ENCODE results near the gene GYG2. TPM values are rescaled to one million over a fixed set of nuclear protein-coding genes. Genes with fewer than 3 reads are reported as not detected.
"Not testable (repeated sequence)": the region's sequence is repeated elsewhere in the genome, so short reads cannot be mapped to it uniquely, and the experiment has no call there.

The GYG2 gene
- total RNA-seq, 1 donor from 2014 or later, result 0.26 TPM

DNA sequence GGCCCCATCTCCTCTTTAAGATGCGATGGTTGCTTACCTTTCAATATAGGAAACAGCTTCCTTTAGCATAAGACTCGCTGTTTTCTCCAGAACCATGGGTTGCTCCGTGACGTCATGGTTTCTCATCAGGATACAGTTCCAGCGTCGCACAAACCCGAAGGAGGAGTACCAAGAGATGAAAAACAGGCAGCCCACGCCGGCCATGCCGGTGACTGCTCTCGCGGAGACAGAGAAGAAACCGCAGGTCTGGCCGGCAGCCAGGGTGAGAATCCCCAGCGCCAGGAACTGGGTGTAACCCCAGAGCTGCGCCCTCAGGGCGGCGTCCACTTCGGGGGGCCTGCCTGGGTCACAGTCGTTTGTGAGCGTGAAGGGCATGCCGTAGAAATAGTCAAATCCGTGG lies 89.0 kb downstream of the GYG2 start:
- Histone ChIP-seq H3K4me3 (ENCODE audit: low read depth, low read length) (no peak overlapping the region), H3K36me3 (ENCODE audit: control insufficient read depth, insufficient read depth, low read length) (no peaks in the 10 kb centered on the region), H3K27me3 (ENCODE audit: control insufficient read depth, insufficient read depth, low read length) (no peaks in the 10 kb centered on the region)
- FAIRE-seq, result no peak
- TF ChIP-seq CTCF (IDR thresholded peaks at IDR 0.05; ENCODE audit: insufficient read depth, low read length, severe bottlenecking), result no peak
- DNase-seq (ENCODE audit: low read depth), result no peak

DNA sequence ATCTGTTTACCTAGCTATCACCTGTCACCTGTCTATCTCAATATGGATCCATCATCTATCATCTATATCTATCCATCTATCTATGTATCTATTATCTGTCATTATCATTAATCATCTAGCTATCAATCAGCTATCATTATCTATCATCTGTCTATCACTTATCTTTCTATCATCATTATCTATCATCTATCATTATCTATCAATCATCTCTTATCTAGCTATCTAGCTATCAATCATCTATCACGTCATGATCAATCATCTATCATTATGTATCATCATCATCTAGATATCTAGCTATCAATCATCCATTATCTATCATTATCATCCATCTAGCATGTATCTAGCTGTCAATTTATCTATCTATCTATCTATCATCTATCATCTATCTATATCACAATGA lies 92.5 kb downstream of the GYG2 start:
- Histone ChIP-seq H3K36me3 (ENCODE audit: control insufficient read depth, insufficient read depth, low read length) (no peaks in the 10 kb centered on the region), H3K27me3 (ENCODE audit: control insufficient read depth, insufficient read depth, low read length) (no peaks in the 10 kb centered on the region), H3K4me3 (ENCODE audit: low read depth, low read length) (no peak overlapping the region)
- FAIRE-seq (no peak), DNase-seq (ENCODE audit: low read depth) (no peak)
- TF ChIP-seq CTCF (IDR thresholded peaks at IDR 0.05; ENCODE audit: insufficient read depth, low read length, severe bottlenecking), result no peak

- H3K4me3 ChIP-seq (ENCODE audit: low read depth, low read length), result no peak overlapping the region
- DNase-seq (ENCODE audit: low read depth) (no peak), FAIRE-seq (no peak)
- no peak for TF ChIP-seq CTCF (IDR thresholded peaks at IDR 0.05; ENCODE audit: insufficient read depth, low read length, severe bottlenecking)
- H3K27me3 ChIP-seq (ENCODE audit: control insufficient read depth, insufficient read depth, low read length), result no peaks in the 10 kb centered on the region
- H3K36me3 ChIP-seq (ENCODE audit: control insufficient read depth, insufficient read depth, low read length), result no peaks in the 10 kb centered on the region
Observed at GRCh38 chrX:2921750-2922149, 93.0 kb downstream of the GYG2 start.

- DNase-seq (ENCODE audit: low read depth), result no peak
Observed at GRCh38 chrX:2924151-2924550, 95.4 kb downstream of the GYG2 start.

DNA sequence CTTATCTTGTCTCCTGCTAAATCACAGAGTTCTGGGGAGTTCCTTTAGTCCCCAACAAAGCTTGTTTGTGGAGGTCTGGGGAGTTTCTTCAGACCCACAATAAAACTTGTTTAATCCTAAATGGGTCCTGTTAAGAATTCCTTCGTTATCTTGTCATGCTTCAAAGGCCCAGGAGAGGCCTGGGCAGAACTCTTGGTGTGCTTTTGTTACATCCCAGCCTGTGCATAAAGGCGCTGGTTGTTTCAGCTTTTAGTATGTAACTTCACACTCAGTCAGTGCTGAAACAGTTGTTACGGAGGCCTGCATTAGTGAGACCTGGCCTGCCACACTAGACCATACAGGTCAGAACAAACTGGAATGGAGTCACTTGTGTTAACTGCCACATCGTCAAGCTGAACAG lies 97.5 kb downstream of the GYG2 start:
- not testable (repeated sequence) for H3K4me3 ChIP-seq (ENCODE audit: low read depth, low read length); FAIRE-seq; H3K27me3 ChIP-seq (ENCODE audit: control insufficient read depth, insufficient read depth, low read length); H3K36me3 ChIP-seq (ENCODE audit: control insufficient read depth, insufficient read depth, low read length); DNase-seq (ENCODE audit: low read depth)

More at GRCh38 chrX:2924151-2924550, 95.4 kb downstream of the GYG2 start:
- H3K36me3 ChIP-seq (ENCODE audit: control insufficient read depth, insufficient read depth, low read length), result no peaks in the 10 kb centered on the region
- no peaks in the 10 kb centered on the region for H3K27me3 ChIP-seq (ENCODE audit: control insufficient read depth, insufficient read depth, low read length)
- TF ChIP-seq CTCF (IDR thresholded peaks at IDR 0.05; ENCODE audit: insufficient read depth, low read length, severe bottlenecking), result no peak
- FAIRE-seq, result no peak
- H3K4me3 ChIP-seq (ENCODE audit: low read depth, low read length), result no peak overlapping the region

GRCh38 chrX:2926664-2927275 lies 98.0 kb downstream of the GYG2 start:
- no peak for TF ChIP-seq CTCF (IDR thresholded peaks at IDR 0.05; ENCODE audit: insufficient read depth, low read length, severe bottlenecking)
- H3K27me3 ChIP-seq (ENCODE audit: control insufficient read depth, insufficient read depth, low read length), result no peaks in the 10 kb centered on the region
- no peak overlapping the region for H3K4me3 ChIP-seq (ENCODE audit: low read depth, low read length)
- no peak for FAIRE-seq
- no peak for DNase-seq (ENCODE audit: low read depth)
- no peaks in the 10 kb centered on the region for H3K36me3 ChIP-seq (ENCODE audit: control insufficient read depth, insufficient read depth, low read length)
